ENCODE data around the gene TRIM31. TPM values are rescaled to one million over a fixed set of nuclear protein-coding genes. Genes with fewer than 3 reads are reported as not detected.
"Not testable (repeated sequence)": the region's sequence is repeated elsewhere in the genome, so short reads cannot be mapped to it uniquely, and the experiment has no call there.

TRIM31 gene
- polyA plus RNA-seq, 1 donor from 2014 or later, result not detected

DNA sequence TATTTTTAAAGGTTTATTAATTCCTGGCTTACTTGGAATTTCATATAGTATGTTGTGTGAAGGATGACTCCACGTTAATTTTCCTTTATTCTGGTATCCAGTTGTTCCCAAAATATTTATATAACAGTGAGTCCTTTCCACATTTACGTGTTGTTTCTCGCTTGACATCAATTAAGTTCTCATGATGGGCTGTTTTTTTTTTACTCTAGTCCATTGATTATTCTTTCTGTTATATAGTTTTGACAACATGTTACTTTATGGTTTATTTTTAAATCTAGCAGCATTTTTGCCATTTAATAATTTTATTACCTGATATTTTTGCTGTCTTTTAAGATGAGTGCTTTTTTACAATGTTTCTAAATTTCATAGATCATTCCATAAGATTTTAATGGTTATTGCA is 29.8 kb upstream of the TRIM31 start:
- no peaks in the 10 kb centered on the region for H3K9me2 ChIP-seq (ENCODE audit: insufficient read depth, low read length)
- H3K27ac ChIP-seq (ENCODE audit: low read length), result no peak overlapping the region
- no peaks in the 10 kb centered on the region for H4K20me1 ChIP-seq (ENCODE audit: insufficient read depth)
- no peaks in the 10 kb centered on the region for H3K9me3 ChIP-seq (ENCODE audit: low read length)
- H2AFZ ChIP-seq (ENCODE audit: low read depth, low read length), result no peak overlapping the region
- peaks cover 4% of the 10 kb centered on the region for H3K27me3 ChIP-seq (ENCODE audit: insufficient read depth, low read depth, low read length)
- H3K9ac ChIP-seq (ENCODE audit: low read length), result no peak overlapping the region
- H3K4me2 ChIP-seq (ENCODE audit: low read length), result no peak overlapping the region
- TF ChIP-seq EP300 (conservative IDR thresholded peaks at IDR 0.05; ENCODE audit: poor library complexity, severe bottlenecking) (no peak), MXI1 (conservative IDR thresholded peaks at IDR 0.05; ENCODE audit: poor library complexity, severe bottlenecking) (no peak), EZH2 (IDR thresholded peaks at IDR 0.05; ENCODE audit: borderline replicate concordance, insufficient read depth, low read length, poor library complexity, severe bottlenecking) (no peak), TAF1 (IDR thresholded peaks at IDR 0.05; ENCODE audit: low read depth) (no peak), POLR2AphosphoS5 (IDR thresholded peaks at IDR 0.05) (no peak)
- H3K4me3 ChIP-seq (ENCODE audit: low read length), result no peak overlapping the region
- H3F3A ChIP-seq (ENCODE audit: insufficient read depth, low read length, poor library complexity, severe bottlenecking), result no peaks in the 10 kb centered on the region
- H3K79me2 ChIP-seq (replicated peaks; ENCODE audit: insufficient read depth, low read length), result no peaks in the 10 kb centered on the region
- no peaks in the 10 kb centered on the region for H3K36me3 ChIP-seq (ENCODE audit: insufficient read depth, low read length)

GRCh38 chr6:30140240-30140639 is 27.4 kb upstream of the TRIM31 start:
- H3K36me3 ChIP-seq (ENCODE audit: insufficient read depth, low read length); H3K9me3 ChIP-seq (ENCODE audit: low read length); H4K20me1 ChIP-seq (ENCODE audit: insufficient read depth); H3K9me2 ChIP-seq (ENCODE audit: insufficient read depth, low read length); H3K4me3 ChIP-seq (ENCODE audit: low read length); H3F3A ChIP-seq (ENCODE audit: insufficient read depth, low read length, poor library complexity, severe bottlenecking); H2AFZ ChIP-seq (ENCODE audit: low read depth, low read length); H3K27me3 ChIP-seq (ENCODE audit: insufficient read depth, low read depth, low read length); H3K79me2 ChIP-seq (replicated peaks; ENCODE audit: insufficient read depth, low read length); H3K4me2 ChIP-seq (ENCODE audit: low read length); H3K27ac ChIP-seq (ENCODE audit: low read length); H3K9ac ChIP-seq (ENCODE audit: low read length): not testable (repeated sequence)

DNA sequence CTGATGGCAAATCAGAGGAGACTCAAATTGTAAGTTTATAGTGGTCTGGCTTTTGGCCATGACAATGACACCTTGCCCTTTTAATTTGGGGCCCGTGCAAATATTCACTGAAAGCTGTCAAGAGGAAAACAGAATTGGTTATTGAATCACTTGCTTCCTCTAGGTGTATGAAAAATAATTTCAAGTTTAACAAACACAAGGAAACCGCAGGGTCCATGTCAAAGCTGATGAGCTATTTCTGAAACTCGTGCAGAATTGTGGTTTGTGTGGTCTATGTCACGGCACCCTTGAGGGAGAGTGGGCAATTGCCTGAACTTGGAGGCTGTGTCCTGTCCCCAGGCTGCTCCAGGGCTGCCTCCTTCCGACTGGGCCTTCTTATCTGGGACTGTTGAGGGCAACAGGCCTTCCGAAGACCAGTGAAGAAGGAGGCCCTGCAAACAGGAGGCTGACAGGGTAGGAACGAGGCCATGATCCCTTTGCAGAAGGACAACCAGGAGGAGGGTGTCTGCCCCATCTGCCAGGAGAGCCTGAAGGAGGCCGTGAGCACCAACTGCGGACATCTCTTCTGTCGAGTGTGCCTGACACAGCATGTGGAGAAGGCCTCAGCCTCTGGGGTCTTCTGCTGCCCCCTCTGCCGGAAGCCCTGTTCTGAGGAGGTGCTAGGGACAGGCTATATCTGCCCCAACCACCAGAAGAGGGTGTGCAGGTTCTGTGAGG is 23.8 kb upstream of the TRIM31 start:
- H3K9me2 ChIP-seq (ENCODE audit: insufficient read depth, low read length), result no peaks in the 10 kb centered on the region

More for the DNA sequence above, 23.8 kb upstream of the TRIM31 start:
- no peak for TF ChIP-seq EP300 (conservative IDR thresholded peaks at IDR 0.05; ENCODE audit: poor library complexity, severe bottlenecking)
- TF ChIP-seq REST (IDR thresholded peaks at IDR 0.05; ENCODE audit: borderline replicate concordance), result no peak
- TF ChIP-seq, protein P1, sequence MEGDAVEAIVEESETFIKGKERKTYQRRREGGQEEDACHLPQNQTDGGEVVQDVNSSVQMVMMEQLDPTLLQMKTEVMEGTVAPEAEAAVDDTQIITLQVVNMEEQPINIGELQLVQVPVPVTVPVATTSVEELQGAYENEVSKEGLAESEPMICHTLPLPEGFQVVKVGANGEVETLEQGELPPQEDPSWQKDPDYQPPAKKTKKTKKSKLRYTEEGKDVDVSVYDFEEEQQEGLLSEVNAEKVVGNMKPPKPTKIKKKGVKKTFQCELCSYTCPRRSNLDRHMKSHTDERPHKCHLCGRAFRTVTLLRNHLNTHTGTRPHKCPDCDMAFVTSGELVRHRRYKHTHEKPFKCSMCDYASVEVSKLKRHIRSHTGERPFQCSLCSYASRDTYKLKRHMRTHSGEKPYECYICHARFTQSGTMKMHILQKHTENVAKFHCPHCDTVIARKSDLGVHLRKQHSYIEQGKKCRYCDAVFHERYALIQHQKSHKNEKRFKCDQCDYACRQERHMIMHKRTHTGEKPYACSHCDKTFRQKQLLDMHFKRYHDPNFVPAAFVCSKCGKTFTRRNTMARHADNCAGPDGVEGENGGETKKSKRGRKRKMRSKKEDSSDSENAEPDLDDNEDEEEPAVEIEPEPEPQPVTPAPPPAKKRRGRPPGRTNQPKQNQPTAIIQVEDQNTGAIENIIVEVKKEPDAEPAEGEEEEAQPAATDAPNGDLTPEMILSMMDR (IDR thresholded peaks at IDR 0.05; ENCODE audit: poor library complexity, severe bottlenecking), result no peak
- TF ChIP-seq TAF1 (IDR thresholded peaks at IDR 0.05; ENCODE audit: low read depth), result no peak
- TF ChIP-seq RAD21 (conservative IDR thresholded peaks at IDR 0.05), result no peak
- TF ChIP-seq POLR2AphosphoS5 (IDR thresholded peaks at IDR 0.05), result no peak
- no peak for TF ChIP-seq SMC3 (conservative IDR thresholded peaks at IDR 0.05; ENCODE audit: poor library complexity)
- TF ChIP-seq EZH2 (IDR thresholded peaks at IDR 0.05; ENCODE audit: borderline replicate concordance, insufficient read depth, low read length, poor library complexity, severe bottlenecking), result no peak
- no peak for TF ChIP-seq MXI1 (conservative IDR thresholded peaks at IDR 0.05; ENCODE audit: poor library complexity, severe bottlenecking)
- Histone ChIP-seq H3K9ac (ENCODE audit: low read length) (no peak overlapping the region), H4K20me1 (ENCODE audit: insufficient read depth) (no peaks in the 10 kb centered on the region), H3K27me3 (ENCODE audit: insufficient read depth, low read depth, low read length) (peaks cover 8% of the 10 kb centered on the region), H3K4me2 (ENCODE audit: low read length) (no peak overlapping the region), H3K9me3 (ENCODE audit: low read length) (no peaks in the 10 kb centered on the region), H3K36me3 (ENCODE audit: insufficient read depth, low read length) (no peaks in the 10 kb centered on the region), H3K4me3 (ENCODE audit: low read length) (no peak overlapping the region), H2AFZ (ENCODE audit: low read depth, low read length) (no peak overlapping the region), H3K27ac (ENCODE audit: low read length) (no peak overlapping the region), H3F3A (ENCODE audit: insufficient read depth, low read length, poor library complexity, severe bottlenecking) (no peaks in the 10 kb centered on the region), H3K79me2 (replicated peaks; ENCODE audit: insufficient read depth, low read length) (no peaks in the 10 kb centered on the region)

Measured in neural cell (in vitro differentiated cells).